Measurements from ENCODE around the gene CTIF.

CTIF gene

DNA sequence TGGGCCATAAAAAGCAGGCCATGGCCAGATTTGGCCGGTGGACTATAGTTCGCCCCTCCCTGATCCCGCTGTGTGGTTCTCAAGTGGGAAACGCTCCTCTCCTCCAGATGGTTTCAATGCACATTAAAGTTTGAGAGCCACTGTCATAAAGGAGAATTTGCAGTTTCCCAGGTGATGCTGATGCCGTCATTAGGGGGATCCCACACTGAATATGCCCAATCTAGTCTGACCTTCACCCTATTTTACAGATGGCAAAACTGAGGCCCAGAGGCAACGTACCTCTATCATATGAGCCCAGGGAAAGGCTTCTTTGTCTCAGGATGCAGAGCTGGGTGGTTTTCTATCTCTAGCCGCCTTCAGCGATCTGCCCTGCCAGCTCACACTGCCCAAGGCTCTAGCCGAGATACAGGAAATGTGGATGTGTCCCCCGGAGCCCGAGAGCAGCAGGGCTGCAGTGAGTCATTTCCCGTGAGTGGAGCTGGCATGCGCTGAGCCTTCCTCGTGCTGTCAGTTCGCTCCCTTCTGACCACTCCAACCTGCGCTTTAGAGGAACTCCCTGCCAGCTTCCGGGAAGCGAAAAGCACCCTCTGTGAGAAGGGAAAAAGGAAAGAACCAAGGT, 295.7 kb downstream of the CTIF start:
- TF ChIP-seq CTCF (IDR thresholded peaks at IDR 0.05) = no peak

DNA sequence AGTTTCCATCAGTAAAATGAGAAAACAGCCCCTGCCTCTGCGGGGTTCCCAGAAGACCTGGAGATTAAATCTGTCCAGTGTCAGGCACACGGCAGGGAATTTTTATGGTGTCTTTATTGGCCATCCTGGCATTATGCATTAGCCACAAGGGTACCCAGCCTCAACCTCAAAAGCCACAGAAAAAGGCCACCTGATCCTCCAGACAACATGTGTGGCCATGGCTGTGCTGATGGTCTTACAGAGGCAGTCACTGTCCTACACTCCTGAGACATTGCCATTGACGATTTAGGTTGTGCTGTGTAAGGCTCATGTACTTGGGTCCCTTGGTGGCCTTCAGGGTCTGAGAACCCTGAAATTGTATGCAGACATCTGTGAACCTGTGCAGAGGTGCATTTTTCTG, 296.3 kb downstream of the CTIF start:
- TF ChIP-seq CTCF (IDR thresholded peaks at IDR 0.05) = no peak

DNA sequence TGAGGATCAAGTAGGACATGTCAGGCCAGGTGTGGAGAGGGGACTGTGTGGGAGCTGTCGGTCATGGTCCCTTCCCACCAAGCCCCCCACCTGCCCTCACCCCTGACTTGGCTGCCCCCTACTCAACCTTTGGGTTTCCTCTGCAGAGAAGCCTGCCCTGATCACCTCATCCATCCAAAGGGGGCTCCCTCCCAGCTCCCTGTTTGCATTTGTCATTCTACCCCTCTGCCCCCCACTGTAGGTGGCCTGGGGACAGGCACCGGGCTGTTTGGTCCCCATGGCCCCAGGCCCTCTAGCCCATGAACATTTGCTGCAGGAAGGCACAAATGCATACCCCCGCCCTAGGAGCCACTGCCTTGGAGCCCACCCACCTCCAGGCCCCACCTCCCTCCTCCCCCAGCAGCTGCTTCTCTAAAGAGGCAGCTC, 296.9 kb downstream of the CTIF start:
- no peak for TF ChIP-seq CTCF (IDR thresholded peaks at IDR 0.05)

GRCh38 chr18:48836231-48836805, 297.5 kb downstream of the CTIF start:
- no peak for TF ChIP-seq CTCF (IDR thresholded peaks at IDR 0.05)

- no peak for TF ChIP-seq CTCF (IDR thresholded peaks at IDR 0.05)
Observed at GRCh38 chr18:48836806-48837615, 298.2 kb downstream of the CTIF start.

- TF ChIP-seq CTCF (IDR thresholded peaks at IDR 0.05) = no peak
Observed at GRCh38 chr18:48837676-48838075, 298.8 kb downstream of the CTIF start.

DNA sequence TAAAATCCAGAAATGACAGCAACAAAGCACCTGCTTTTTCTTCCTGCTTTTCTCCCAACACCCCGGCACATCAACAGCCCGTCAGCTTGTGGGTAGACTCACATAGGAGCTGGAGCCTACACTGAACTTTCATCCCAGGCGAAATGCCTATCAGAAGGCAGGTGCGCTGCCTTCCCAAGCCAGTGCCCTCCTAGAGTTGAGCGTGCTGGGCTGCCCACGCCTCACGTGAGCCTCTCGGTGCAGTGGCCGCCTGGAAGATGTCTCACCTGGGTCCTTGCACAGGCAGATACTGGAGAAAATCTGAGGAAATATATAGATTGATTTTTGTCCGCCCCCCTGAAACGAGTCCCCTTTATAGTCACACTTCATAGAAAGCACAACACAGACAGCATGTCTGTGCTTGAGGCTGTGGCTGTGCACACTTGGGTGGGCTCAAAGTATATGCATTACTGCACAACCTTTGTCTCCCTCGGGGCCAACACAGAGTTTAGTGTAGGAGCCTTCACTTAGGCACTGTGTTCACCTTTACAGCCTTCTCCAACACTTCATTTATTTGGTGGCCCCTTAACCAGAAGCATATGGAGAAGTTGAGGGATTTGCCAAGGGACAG, 299.4 kb downstream of the CTIF start:
- TF ChIP-seq CTCF (IDR thresholded peaks at IDR 0.05) = no peak

Data from LNCAP (cell line).